ENCODE results near the gene MACF1.

DNA sequence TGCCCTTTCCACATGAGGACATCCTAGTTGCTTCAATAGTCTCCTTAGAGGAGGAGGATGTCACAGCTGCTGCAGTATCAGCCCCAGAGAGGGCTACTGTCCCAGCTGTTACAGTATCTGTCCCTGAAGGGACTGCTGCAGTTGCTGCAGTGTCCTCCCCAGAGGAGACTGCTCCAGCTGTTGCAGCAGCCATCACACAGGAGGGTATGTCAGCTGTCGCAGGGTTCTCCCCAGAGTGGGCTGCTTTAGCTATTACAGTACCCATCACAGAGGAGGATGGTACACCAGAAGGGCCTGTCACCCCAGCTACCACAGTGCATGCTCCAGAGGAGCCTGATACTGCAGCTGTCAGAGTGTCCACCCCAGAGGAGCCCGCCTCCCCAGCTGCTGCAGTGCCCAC is 208.4 kb downstream of the MACF1 start:
- TF ChIP-seq CTCF (conservative IDR thresholded peaks at IDR 0.05; ENCODE audit: low read depth, low read length) = no peak
- TF ChIP-seq EZH2phosphoT487 (IDR thresholded peaks at IDR 0.05; ENCODE audit: borderline replicate concordance, low read length) = no peak
- no peak for TF ChIP-seq EZH2 (IDR thresholded peaks at IDR 0.05; ENCODE audit: low read length, unreplicated experiment)

Measured in PC-3 (cell line).